Mesangial cell (primary cell): ENCODE measurements around the gene ZNF300. TPM values are rescaled to one million over a fixed set of nuclear protein-coding genes. Genes with fewer than 3 reads are reported as not detected.

Experiments
- total RNA-seq: library from RNA; depleted of rRNA; stranded (reverse); fragments of >200 nt; gene quantifications from 2 replicates; pipeline ENCODE4 v1.2.3, GENCODE V29; 2015

The ZNF300 gene
- total RNA-seq, result 3.7 and 4.1 TPM in 2 replicates

GRCh38 chr5:150904479-150905311 lies at the start of gene ZNF300:
TSS of gene ZNF300 (minus strand) at chr5:150904980. CDS start at chr5:150903155, 1,825 bp downstream.

GRCh38 chr5:150846308-150846653 lies 58.5 kb downstream of the ZNF300 start, which contains the start of gene IRGM:
TSS of gene IRGM (plus strand) at chr5:150846521. CDS start at chr5:150848124, 1,603 bp downstream.

Other genes with a start within 250 kb of the ZNF300 start
- 1.5 and 2.4 TPM in 2 replicates for gene MYOZ3, start 243.7 kb downstream of the ZNF300 start, total RNA-seq
- 22.8 and 25.1 TPM in 2 replicates for gene RBM22, start 203.9 kb downstream of the ZNF300 start, total RNA-seq
- 27.1 and 35.6 TPM in 2 replicates for gene DCTN4, start 146.0 kb downstream of the ZNF300 start, total RNA-seq
- gene SMIM3, start 126.2 kb downstream of the ZNF300 start, total RNA-seq, result 18.9 and 33.1 TPM in 2 replicates
- not detected in 2 replicates for gene IRGM, start 58.5 kb downstream of the ZNF300 start, total RNA-seq
- gene GPX3, start 115.6 kb upstream of the ZNF300 start, total RNA-seq, result 9.9 and 91.5 TPM in 2 replicates
- 97.0 and 111 TPM in 2 replicates for gene TNIP1, start 176.1 kb upstream of the ZNF300 start, total RNA-seq